Loucy (cell line): ENCODE measurements around the gene EEA1.

ENCODE experiments used
- H2AFZ ChIP-seq: fragments of 200-600 bp; sonication (generic); 2 replicates; pipeline ENCODE4 v1.6.0; 2016; ENCODE audit warnings: antibody characterized with exemption, mild to moderate bottlenecking, low read length, moderate library complexity
- H3F3A ChIP-seq: fragments of 200-600 bp; 2 replicates; pipeline ENCODE4 v1.6.0; 2016; ENCODE audit warnings: antibody characterized with exemption, low read depth, mild to moderate bottlenecking
- H3K27me3 ChIP-seq: fragments of 200-600 bp; sonication (generic); 2 replicates; pipeline ENCODE4 v1.6.1; 2014; ENCODE audit warnings: low read length, mild to moderate bottlenecking; ENCODE audit not compliant: insufficient read depth, poor library complexity, severe bottlenecking
- H3K36me3 ChIP-seq: fragments of 200-600 bp; sonication (generic); 2 replicates; pipeline ENCODE4 v1.6.1; 2016; ENCODE audit warnings: low read length; ENCODE audit not compliant: insufficient read depth
- H3K4me1 ChIP-seq: fragments of 200-600 bp; sonication (generic); 2 replicates; pipeline ENCODE4 v1.5.1; 2014; ENCODE audit warnings: low read length, mild to moderate bottlenecking; ENCODE audit not compliant: insufficient read depth, poor library complexity, severe bottlenecking
- H3K4me2 ChIP-seq: fragments of 200-600 bp; sonication (generic); 2 replicates; pipeline ENCODE4 v1.6.0; 2014; ENCODE audit warnings: antibody characterized with exemption, low read length, low read depth, mild to moderate bottlenecking; ENCODE audit not compliant: poor library complexity, severe bottlenecking
- H3K4me3 ChIP-seq: fragments of 200-600 bp; sonication (generic); 2 replicates; pipeline ENCODE4 v1.5.1; 2014; ENCODE audit warnings: low read length, mild to moderate bottlenecking, mixed read lengths; ENCODE audit not compliant: poor library complexity, severe bottlenecking
- H3K79me2 ChIP-seq: fragments of 200-600 bp; sonication (generic); 2 replicates; pipeline ENCODE4 v1.6.1; 2014; ENCODE audit warnings: low read length; ENCODE audit not compliant: insufficient read depth
- H3K9ac ChIP-seq: fragments of 200-600 bp; sonication (generic); 2 replicates; pipeline ENCODE4 v1.6.0; 2014; ENCODE audit warnings: mild to moderate bottlenecking, low read depth, low read length, moderate library complexity; ENCODE audit not compliant: poor library complexity, severe bottlenecking
- H3K9me2 ChIP-seq: fragments of 200-600 bp; sonication (generic); replicated peaks from 2 replicates; pipeline ENCODE4 v1.6.1; 2016; ENCODE audit warnings: low read depth, low read length, mixed read lengths
- H3K9me3 ChIP-seq: fragments of 200-600 bp; sonication (generic); 2 replicates; pipeline ENCODE4 v1.6.1; 2014; ENCODE audit warnings: mild to moderate bottlenecking, antibody characterized with exemption, low read length, low read depth; ENCODE audit not compliant: insufficient read depth
- H4K20me1 ChIP-seq: fragments of 200-600 bp; sonication (generic); 2 replicates; pipeline ENCODE4 v1.6.0; 2014; ENCODE audit warnings: antibody characterized with exemption, low read length, mild to moderate bottlenecking; ENCODE audit not compliant: insufficient read depth, poor library complexity, severe bottlenecking
- EZH2phosphoT487 ChIP-seq: fragments of 200-600 bp; IDR thresholded peaks from 2 replicates; pipeline ENCODE4 v1.6.1; 2018; ENCODE audit warnings: antibody characterized with exemption, mild to moderate bottlenecking, moderate library complexity, borderline replicate concordance
- TF ChIP-seq, protein P1 (sequence below): fragments of 200-600 bp; sonication (generic); conservative IDR thresholded peaks from 2 replicates; pipeline ENCODE4 v1.5.1; 2014; ENCODE audit warnings: mild to moderate bottlenecking, antibody characterized with exemption, low read length

EEA1 gene

DNA sequence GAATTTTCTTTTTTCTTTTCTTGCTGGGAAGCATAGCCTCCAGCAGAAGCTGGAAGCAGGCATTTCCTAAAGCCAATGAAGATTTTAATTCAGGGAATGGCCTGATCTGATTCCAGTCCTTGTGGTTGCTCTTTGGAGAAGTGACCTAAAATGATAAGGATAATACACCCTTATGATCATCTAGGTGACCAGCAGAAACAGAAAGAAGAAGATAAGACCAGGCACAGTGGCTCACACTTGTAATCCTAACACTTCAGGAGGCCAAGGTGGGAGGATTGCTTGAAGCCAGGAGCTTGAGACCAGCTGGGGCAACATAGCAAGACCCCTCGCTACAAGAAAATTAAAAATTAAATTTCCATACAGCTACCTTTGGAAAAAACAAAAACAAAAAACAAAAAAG is 51.2 kb downstream of the EEA1 start:
- H3K79me2 ChIP-seq, result peaks cover 6% of the 10 kb centered on the region; the same call in 1 of the 2 replicates
- no peak overlapping the region for H3K4me2 ChIP-seq
- no peaks in the 10 kb centered on the region for H3F3A ChIP-seq
- H3K9me3 ChIP-seq, result no peaks in the 10 kb centered on the region
- H3K4me1 ChIP-seq, result peaks cover 3% of the 10 kb centered on the region
- no peak overlapping the region for H2AFZ ChIP-seq
- no peaks in the 10 kb centered on the region for H3K27me3 ChIP-seq
- H4K20me1 ChIP-seq, result no peaks in the 10 kb centered on the region
- peaks cover 20% of the 10 kb centered on the region for H3K36me3 ChIP-seq
- no peak overlapping the region for H3K4me3 ChIP-seq
- no peak for TF ChIP-seq EZH2phosphoT487
- TF ChIP-seq, protein P1, sequence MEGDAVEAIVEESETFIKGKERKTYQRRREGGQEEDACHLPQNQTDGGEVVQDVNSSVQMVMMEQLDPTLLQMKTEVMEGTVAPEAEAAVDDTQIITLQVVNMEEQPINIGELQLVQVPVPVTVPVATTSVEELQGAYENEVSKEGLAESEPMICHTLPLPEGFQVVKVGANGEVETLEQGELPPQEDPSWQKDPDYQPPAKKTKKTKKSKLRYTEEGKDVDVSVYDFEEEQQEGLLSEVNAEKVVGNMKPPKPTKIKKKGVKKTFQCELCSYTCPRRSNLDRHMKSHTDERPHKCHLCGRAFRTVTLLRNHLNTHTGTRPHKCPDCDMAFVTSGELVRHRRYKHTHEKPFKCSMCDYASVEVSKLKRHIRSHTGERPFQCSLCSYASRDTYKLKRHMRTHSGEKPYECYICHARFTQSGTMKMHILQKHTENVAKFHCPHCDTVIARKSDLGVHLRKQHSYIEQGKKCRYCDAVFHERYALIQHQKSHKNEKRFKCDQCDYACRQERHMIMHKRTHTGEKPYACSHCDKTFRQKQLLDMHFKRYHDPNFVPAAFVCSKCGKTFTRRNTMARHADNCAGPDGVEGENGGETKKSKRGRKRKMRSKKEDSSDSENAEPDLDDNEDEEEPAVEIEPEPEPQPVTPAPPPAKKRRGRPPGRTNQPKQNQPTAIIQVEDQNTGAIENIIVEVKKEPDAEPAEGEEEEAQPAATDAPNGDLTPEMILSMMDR, result no peak
- H3K9ac ChIP-seq, result no peak overlapping the region
- no peaks in the 10 kb centered on the region for H3K9me2 ChIP-seq

DNA sequence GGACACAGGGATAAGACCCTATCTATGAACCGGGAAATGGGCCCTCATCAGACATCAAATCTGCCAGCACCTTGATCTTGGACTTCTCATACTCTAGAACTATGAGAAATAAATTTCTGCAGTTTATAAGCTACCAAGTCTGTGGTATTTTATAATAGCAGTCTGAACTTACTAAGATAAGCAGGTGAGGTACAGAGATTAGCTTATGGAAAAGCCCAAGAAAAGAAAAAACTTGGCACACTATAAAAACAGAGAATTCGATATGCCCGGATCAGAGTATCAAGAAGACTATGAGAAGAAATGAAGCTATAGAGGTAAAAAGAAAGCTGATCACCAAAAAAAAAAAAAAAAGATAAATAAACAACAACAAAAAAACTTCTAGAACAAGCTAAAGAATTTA is 52.6 kb downstream of the EEA1 start:
- Histone ChIP-seq H3K9me3 (no peaks in the 10 kb centered on the region), H3K4me1 (peaks cover 3% of the 10 kb centered on the region), H2AFZ (no peak overlapping the region), H3K36me3 (peaks cover 15% of the 10 kb centered on the region; the same call in 1 of the 2 replicates), H3F3A (no peaks in the 10 kb centered on the region), H3K79me2 (peaks cover 6% of the 10 kb centered on the region; the same call in 1 of the 2 replicates), H3K9ac (no peak overlapping the region), H3K27me3 (no peaks in the 10 kb centered on the region), H4K20me1 (no peaks in the 10 kb centered on the region), H3K9me2 (no peaks in the 10 kb centered on the region), H3K4me2 (no peak overlapping the region), H3K4me3 (no peak overlapping the region)
- TF ChIP-seq, protein P1, result no peak
- TF ChIP-seq EZH2phosphoT487, result no peak

DNA sequence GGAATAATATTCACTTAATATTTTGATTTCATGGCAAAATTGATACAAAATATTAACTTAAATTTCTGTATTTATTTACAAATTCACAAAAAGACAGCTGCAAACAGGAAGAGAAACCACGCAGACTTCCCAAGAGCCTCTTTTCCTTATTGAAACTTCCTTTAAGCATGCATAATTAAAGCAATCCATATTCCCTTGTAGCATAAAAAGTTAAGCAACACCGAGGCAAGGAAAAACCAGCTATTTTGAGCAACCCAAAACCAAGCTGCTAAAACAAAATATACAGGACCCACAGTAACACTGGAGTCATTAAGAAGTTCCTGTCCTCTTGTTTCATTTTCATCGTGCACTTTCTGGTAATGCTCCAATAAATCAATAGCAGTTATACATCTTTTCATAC is 58.0 kb downstream of the EEA1 start:
- H4K20me1 ChIP-seq, result no peaks in the 10 kb centered on the region
- no peak overlapping the region for H2AFZ ChIP-seq
- H3K9ac ChIP-seq, result no peak overlapping the region
- TF ChIP-seq, protein P1, result no peak
- TF ChIP-seq EZH2phosphoT487, result no peak
- H3K9me2 ChIP-seq, result no peaks in the 10 kb centered on the region
- H3K4me1 ChIP-seq, result peaks cover 11% of the 10 kb centered on the region
- no peaks in the 10 kb centered on the region for H3K9me3 ChIP-seq
- no peaks in the 10 kb centered on the region; the same call in 1 of the 2 replicates for H3K79me2 ChIP-seq
- H3K4me3 ChIP-seq, result no peak overlapping the region
- H3K36me3 ChIP-seq, result no peaks in the 10 kb centered on the region
- no peaks in the 10 kb centered on the region for H3F3A ChIP-seq
- peak overlapping the region; percentile 49 for H3K4me2 ChIP-seq
- no peaks in the 10 kb centered on the region for H3K27me3 ChIP-seq
